Esophagus squamous epithelium (tissue), 4 donors: Measurements from ENCODE around the gene NPRL2.

ENCODE experiments used
- POLR2A ChIP-seq, 4 donors: fragments of 450-650 bp; IDR thresholded peaks; one replicate each; pipeline ENCODE4 v1.6.1; 2017; ENCODE audit warnings: antibody characterized with exemption in 4 of 4, mild to moderate bottlenecking in 4 of 4, moderate library complexity in 3 of 4
- TF ChIP-seq, protein P1 (sequence below), 6 experiments: fragments of 450-650 bp in 4 of 6; fragments of 200-600 bp in 2 of 6; sonication (generic) in 2 of 6; IDR thresholded peaks; one replicate each; pipeline ENCODE4 v1.5.1; 2016 to 2019; ENCODE audit warnings: antibody characterized with exemption in 6 of 6, mild to moderate bottlenecking in 4 of 6, moderate library complexity in 4 of 6

DNA sequence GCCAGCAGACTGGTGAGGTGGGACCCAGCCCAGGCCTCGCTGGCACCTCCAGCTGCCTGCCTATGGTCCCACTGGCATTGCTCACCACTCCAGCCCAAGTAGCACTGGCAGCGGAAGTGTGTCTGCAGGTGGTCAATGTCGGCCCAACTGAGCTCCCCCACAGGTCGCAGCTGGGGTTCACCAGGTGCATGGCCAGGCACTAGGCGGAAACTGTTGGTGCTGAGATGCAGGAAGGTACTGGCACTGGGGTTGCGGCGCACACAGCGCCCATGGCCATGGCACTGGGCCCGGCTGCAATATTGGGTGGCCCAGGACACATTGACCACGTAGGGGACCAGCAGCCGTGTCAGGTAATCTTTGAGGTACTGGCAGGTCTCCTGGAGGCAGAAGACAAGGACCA is 32.4 kb downstream of the NPRL2 start:
- TF ChIP-seq, protein P1, sequence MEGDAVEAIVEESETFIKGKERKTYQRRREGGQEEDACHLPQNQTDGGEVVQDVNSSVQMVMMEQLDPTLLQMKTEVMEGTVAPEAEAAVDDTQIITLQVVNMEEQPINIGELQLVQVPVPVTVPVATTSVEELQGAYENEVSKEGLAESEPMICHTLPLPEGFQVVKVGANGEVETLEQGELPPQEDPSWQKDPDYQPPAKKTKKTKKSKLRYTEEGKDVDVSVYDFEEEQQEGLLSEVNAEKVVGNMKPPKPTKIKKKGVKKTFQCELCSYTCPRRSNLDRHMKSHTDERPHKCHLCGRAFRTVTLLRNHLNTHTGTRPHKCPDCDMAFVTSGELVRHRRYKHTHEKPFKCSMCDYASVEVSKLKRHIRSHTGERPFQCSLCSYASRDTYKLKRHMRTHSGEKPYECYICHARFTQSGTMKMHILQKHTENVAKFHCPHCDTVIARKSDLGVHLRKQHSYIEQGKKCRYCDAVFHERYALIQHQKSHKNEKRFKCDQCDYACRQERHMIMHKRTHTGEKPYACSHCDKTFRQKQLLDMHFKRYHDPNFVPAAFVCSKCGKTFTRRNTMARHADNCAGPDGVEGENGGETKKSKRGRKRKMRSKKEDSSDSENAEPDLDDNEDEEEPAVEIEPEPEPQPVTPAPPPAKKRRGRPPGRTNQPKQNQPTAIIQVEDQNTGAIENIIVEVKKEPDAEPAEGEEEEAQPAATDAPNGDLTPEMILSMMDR (IDR thresholded peaks at IDR 0.05), result no peak
- no peak for TF ChIP-seq POLR2A (IDR thresholded peaks at IDR 0.05)
